GM12801 (cell line): ENCODE data around the gene TTLL12.

Source experiments
- CTCF ChIP-seq: IDR thresholded peaks from one replicate; pipeline ENCODE4 v1.5.1; 2011; ENCODE audit warnings: control low read depth; ENCODE audit not compliant: insufficient read length; ENCODE audit errors: extremely low read depth

The TTLL12 gene

GRCh38 chr22:43182118-43182517 lies 4.8 kb downstream of the TTLL12 start:
- no peak for TF ChIP-seq CTCF

GRCh38 chr22:43181321-43182076 lies 5.4 kb downstream of the TTLL12 start:
- TF ChIP-seq CTCF: no peak

- TF ChIP-seq CTCF: no peak
These were observed 6.3 kb downstream of the TTLL12 start for GRCh38 chr22:43180670-43181069.

- no peak for TF ChIP-seq CTCF
These were observed 7.1 kb downstream of the TTLL12 start for GRCh38 chr22:43179911-43180195.

GRCh38 chr22:43179146-43179910 lies 7.6 kb downstream of the TTLL12 start:
- TF ChIP-seq CTCF: no peak

- no peak for TF ChIP-seq CTCF
These were observed 9.5 kb downstream of the TTLL12 start for GRCh38 chr22:43177479-43177878.

GRCh38 chr22:43176090-43176489 lies 10.8 kb downstream of the TTLL12 start:
- no peak for TF ChIP-seq CTCF
